GM23338 (cell line): Measurements from ENCODE around the gene TINCR. TPM values are rescaled to one million over a fixed set of nuclear protein-coding genes. Genes with fewer than 3 reads are reported as not detected.

ENCODE experiments used
- ATAC-seq: fragments of 200-7000 bp; cut with Tn5 transposase; 3 replicates; pipeline ENCODE4 v1.9.1; 2020
- DNase-seq: peaks from one replicate; pipeline ENCODE4 v3.0.0-alpha.2; 2015; ENCODE audit warnings: low spot score
- H2AFZ ChIP-seq: fragments of 200-600 bp; sonication (generic); 2 replicates; pipeline ENCODE4 v1.8.0; 2016; ENCODE audit warnings: antibody characterized with exemption, mild to moderate bottlenecking, moderate library complexity
- H3F3A ChIP-seq: fragments of 200-600 bp; sonication (generic); replicated peaks from 2 replicates; pipeline ENCODE4 v1.8.0; 2017; ENCODE audit warnings: antibody characterized with exemption, mixed run types, low read depth
- H3K27ac ChIP-seq: fragments of 200-600 bp; sonication (generic); 2 replicates; pipeline ENCODE4 v1.6.1; 2016; ENCODE audit warnings: low read depth
- H3K27me3 ChIP-seq: fragments of 200-600 bp; sonication (generic); 2 replicates; pipeline ENCODE4 v1.8.0; 2016; ENCODE audit warnings: mild to moderate bottlenecking, mixed run types, moderate library complexity; ENCODE audit not compliant: insufficient read depth
- H3K36me3 ChIP-seq: fragments of 200-600 bp; sonication (generic); 2 replicates; pipeline ENCODE4 v1.8.0; 2016; ENCODE audit warnings: mild to moderate bottlenecking; ENCODE audit not compliant: insufficient read depth
- H3K4me1 ChIP-seq: fragments of 200-600 bp; sonication (generic); 2 replicates; pipeline ENCODE4 v1.8.0; 2016; ENCODE audit warnings: mild to moderate bottlenecking, moderate library complexity; ENCODE audit not compliant: insufficient read depth
- H3K4me2 ChIP-seq: fragments of 200-600 bp; sonication (generic); 2 replicates; pipeline ENCODE4 v1.7.1; 2017; ENCODE audit warnings: mixed run types
- H3K4me3 ChIP-seq: fragments of 200-600 bp; sonication (generic); 2 replicates; pipeline ENCODE4 v1.6.1; 2016; ENCODE audit warnings: mixed run types
- H3K79me2 ChIP-seq: fragments of 200-600 bp; sonication (generic); replicated peaks from 2 replicates; pipeline ENCODE4 v1.8.0; 2017; ENCODE audit warnings: mild to moderate bottlenecking; ENCODE audit not compliant: insufficient read depth
- H3K9me2 ChIP-seq: fragments of 200-600 bp; sonication (generic); 2 replicates; pipeline ENCODE4 v1.8.0; 2017; ENCODE audit not compliant: insufficient read depth
- H4K20me1 ChIP-seq: fragments of 200-600 bp; sonication (generic); replicated peaks from 2 replicates; pipeline ENCODE4 v1.8.0; 2017; ENCODE audit warnings: mild to moderate bottlenecking; ENCODE audit not compliant: insufficient read depth
- H3K27ac Mint-ChIP-seq: 2 replicates; pipeline ENCODE4 v1.8.0; 2020; ENCODE audit warnings: inconsistent platforms, mild to moderate bottlenecking, moderate library complexity, mixed read lengths
- H3K27me3 Mint-ChIP-seq: 3 replicates; pipeline ENCODE4 v1.8.0; 2022; ENCODE audit warnings: low read depth, mild to moderate bottlenecking, moderate library complexity, mixed read lengths, inconsistent platforms; ENCODE audit not compliant: insufficient read depth, poor library complexity
- H3K36me3 Mint-ChIP-seq: 3 replicates; pipeline ENCODE4 v1.8.0; 2021; ENCODE audit warnings: low read depth, mild to moderate bottlenecking, inconsistent platforms, moderate library complexity, mixed read lengths
- H3K4me1 Mint-ChIP-seq: 3 replicates; pipeline ENCODE4 v1.8.0; 2020; ENCODE audit warnings: mild to moderate bottlenecking, inconsistent platforms, mixed read lengths
- H3K4me3 Mint-ChIP-seq: 3 replicates; pipeline ENCODE4 v1.8.0; 2021; ENCODE audit warnings: moderate library complexity, mild to moderate bottlenecking, inconsistent platforms, mixed read lengths
- H3K9me3 Mint-ChIP-seq: 3 replicates; pipeline ENCODE4 v1.8.0; 2020; ENCODE audit warnings: moderate library complexity, mild to moderate bottlenecking, inconsistent platforms, mixed read lengths
- CREB1 ChIP-seq: fragments of 250-450 bp; sonication (Bioruptor Pico); IDR thresholded peaks from 2 replicates; pipeline ENCODE4 v1.5.0; 2020; ENCODE audit warnings: low read depth, mild to moderate bottlenecking, moderate library complexity
- EZH2 ChIP-seq: fragments of 200-600 bp; sonication (generic); IDR thresholded peaks from one replicate; pipeline ENCODE4 v1.8.0; 2017; ENCODE audit warnings: antibody characterized with exemption, mild to moderate bottlenecking, low read depth; ENCODE audit not compliant: unreplicated experiment
- JUNB ChIP-seq: IDR thresholded peaks from one replicate; pipeline ENCODE4 v1.6.1; 2016; ENCODE audit warnings: antibody characterized with exemption; ENCODE audit not compliant: unreplicated experiment
- NANOG ChIP-seq: IDR thresholded peaks from 2 replicates; pipeline ENCODE4 v1.6.1; 2016; ENCODE audit warnings: antibody characterized with exemption, borderline replicate concordance
- POLR2AphosphoS5 ChIP-seq: IDR thresholded peaks from 2 replicates; pipeline ENCODE4 v1.6.1; 2016; ENCODE audit warnings: antibody characterized with exemption, low read depth
- STAT1 ChIP-seq: IDR thresholded peaks from one replicate; pipeline ENCODE4 v1.6.1; 2016; ENCODE audit warnings: antibody characterized with exemption; ENCODE audit not compliant: unreplicated experiment
- ZNF331 ChIP-seq: fragments of 250-450 bp; sonication (Bioruptor Pico); IDR thresholded peaks from 2 replicates; pipeline ENCODE4 v1.5.0; 2020; ENCODE audit warnings: low read depth, mild to moderate bottlenecking, moderate library complexity
- polyA plus RNA-seq: library from polyadenylated mRNA; unstranded; fragments of >200 nt; fragmentation: Nextera tagmentation; extraction: Ambion mirVana; gene quantifications from 2 replicates; pipeline ENCODE4 v1.2.1, GENCODE V29; 2016
- total RNA-seq: library from RNA; depleted of rRNA; stranded (reverse); fragments of >200 nt; shearing (Covaris generic); gene quantifications from 2 replicates; pipeline ENCODE4 v1.2.3, GENCODE V29; 2014
- TF ChIP-seq, protein P1 (sequence below), 2 experiments: fragments of 200-600 bp in 1 of 2; sonication (generic) in 1 of 2; conservative IDR thresholded peaks; 2 replicates each; pipeline versions ENCODE4 v1.5.1 to v1.6.1; 2016 to 2017; ENCODE audit warnings: antibody characterized with exemption in 2 of 2, low read depth in 2 of 2, mild to moderate bottlenecking in 2 of 2, moderate library complexity in 1 of 2

The TINCR gene
- total and polyA plus RNA-seq, 2 experiments from 2014 or later, result 0.42 to 0.97 TPM

DNA sequence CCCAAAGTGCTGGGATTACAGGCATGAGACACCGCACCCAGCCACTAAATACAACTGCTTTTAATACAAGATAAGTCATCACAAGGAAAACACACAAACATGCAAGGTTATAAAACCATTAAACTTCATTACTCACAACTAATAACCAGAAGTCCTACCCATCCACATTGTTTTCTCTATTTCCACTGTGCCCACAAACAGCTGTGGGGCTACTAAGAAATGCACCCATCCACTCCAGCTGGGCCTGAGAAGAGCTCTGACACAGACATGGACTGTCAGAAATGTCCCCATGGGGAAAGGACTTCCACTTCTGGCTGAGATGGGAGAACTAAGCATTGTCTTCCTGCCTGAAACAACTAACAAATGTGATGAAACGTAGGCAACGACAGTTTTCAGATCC is 37.6 kb upstream of the TINCR start:
- Histone ChIP-seq H4K20me1 (peaks cover 37% of the 10 kb centered on the region), H3K4me3 (no peak overlapping the region), H3F3A (0 out of 2 replicates have a peak, but pooled peaks cover 4% of the 10 kb centered on the region), H3K36me3 (peaks cover 53% of the 10 kb centered on the region), H3K27ac (no peak overlapping the region), H2AFZ (no peak overlapping the region), H3K27me3 (no peaks in the 10 kb centered on the region), H3K79me2 (peaks cover 43% of the 10 kb centered on the region), H3K4me2 (no peak overlapping the region), H3K4me1 (no peaks in the 10 kb centered on the region), H3K9me2 (no peaks in the 10 kb centered on the region)
- H3K36me3 Mint-ChIP-seq, result peaks cover 88% of the 10 kb centered on the region
- H3K4me3 Mint-ChIP-seq, result no peak overlapping the region
- DNase-seq (no peak), ATAC-seq (no peak)
- H3K27me3 Mint-ChIP-seq, result peaks cover 3% of the 10 kb centered on the region
- no peak overlapping the region for H3K27ac Mint-ChIP-seq
- TF ChIP-seq, protein P1, sequence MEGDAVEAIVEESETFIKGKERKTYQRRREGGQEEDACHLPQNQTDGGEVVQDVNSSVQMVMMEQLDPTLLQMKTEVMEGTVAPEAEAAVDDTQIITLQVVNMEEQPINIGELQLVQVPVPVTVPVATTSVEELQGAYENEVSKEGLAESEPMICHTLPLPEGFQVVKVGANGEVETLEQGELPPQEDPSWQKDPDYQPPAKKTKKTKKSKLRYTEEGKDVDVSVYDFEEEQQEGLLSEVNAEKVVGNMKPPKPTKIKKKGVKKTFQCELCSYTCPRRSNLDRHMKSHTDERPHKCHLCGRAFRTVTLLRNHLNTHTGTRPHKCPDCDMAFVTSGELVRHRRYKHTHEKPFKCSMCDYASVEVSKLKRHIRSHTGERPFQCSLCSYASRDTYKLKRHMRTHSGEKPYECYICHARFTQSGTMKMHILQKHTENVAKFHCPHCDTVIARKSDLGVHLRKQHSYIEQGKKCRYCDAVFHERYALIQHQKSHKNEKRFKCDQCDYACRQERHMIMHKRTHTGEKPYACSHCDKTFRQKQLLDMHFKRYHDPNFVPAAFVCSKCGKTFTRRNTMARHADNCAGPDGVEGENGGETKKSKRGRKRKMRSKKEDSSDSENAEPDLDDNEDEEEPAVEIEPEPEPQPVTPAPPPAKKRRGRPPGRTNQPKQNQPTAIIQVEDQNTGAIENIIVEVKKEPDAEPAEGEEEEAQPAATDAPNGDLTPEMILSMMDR (conservative IDR thresholded peaks at IDR 0.05; ENCODE audit: low read depth in 2 of 2), result no peak
- no peak for TF ChIP-seq ZNF331 (CRISPR knock-in tag)
- no peak for TF ChIP-seq CREB1 (CRISPR knock-in tag)
- TF ChIP-seq EZH2, result no peak
- no peak for TF ChIP-seq JUNB
- no peak for TF ChIP-seq STAT1
- no peak for TF ChIP-seq NANOG
- TF ChIP-seq POLR2AphosphoS5, result no peak
- H3K4me1 Mint-ChIP-seq, result no peaks in the 10 kb centered on the region
- H3K9me3 Mint-ChIP-seq, result no peaks in the 10 kb centered on the region

DNA sequence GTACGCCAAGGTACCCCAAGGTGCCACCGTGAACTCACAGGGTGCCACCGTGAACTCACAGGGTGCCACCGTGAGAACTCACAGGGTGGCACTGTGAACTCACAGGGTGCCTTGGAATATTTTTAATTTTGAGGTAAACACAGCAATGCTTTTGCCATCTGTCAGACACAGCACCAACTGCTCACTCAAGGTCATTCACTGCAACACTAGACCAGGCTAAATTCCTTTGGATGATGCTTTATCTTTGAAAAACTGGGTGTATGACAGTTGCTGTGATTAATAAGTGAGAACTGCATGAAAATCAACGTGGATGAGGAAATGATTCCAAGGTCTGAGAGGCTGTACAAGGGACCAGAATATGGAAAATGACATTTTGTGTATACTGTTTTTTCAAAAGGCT is 35.9 kb upstream of the TINCR start:
- Histone ChIP-seq H3K4me3 (no peak overlapping the region), H3K4me1 (no peaks in the 10 kb centered on the region), H2AFZ (no peak overlapping the region), H3K4me2 (no peak overlapping the region), H3K9me2 (no peaks in the 10 kb centered on the region), H4K20me1 (peaks cover 41% of the 10 kb centered on the region), H3K27ac (no peak overlapping the region), H3K27me3 (no peaks in the 10 kb centered on the region), H3K79me2 (peaks cover 29% of the 10 kb centered on the region), H3K36me3 (peaks cover 50% of the 10 kb centered on the region), H3F3A (0 out of 2 replicates have a peak, but pooled peaks cover 4% of the 10 kb centered on the region)
- Mint-ChIP-seq H3K27me3 (peaks cover 6% of the 10 kb centered on the region), H3K9me3 (no peaks in the 10 kb centered on the region), H3K27ac (no peak overlapping the region), H3K4me3 (no peak overlapping the region), H3K4me1 (no peaks in the 10 kb centered on the region), H3K36me3 (peaks cover 88% of the 10 kb centered on the region)
- ATAC-seq (no peak), DNase-seq (no peak)
- TF ChIP-seq, protein P1 (conservative IDR thresholded peaks at IDR 0.05; ENCODE audit: low read depth in 2 of 2), result no peak
- no peak for TF ChIP-seq NANOG
- TF ChIP-seq CREB1 (CRISPR knock-in tag), result no peak
